HepG2 (cell line): Measurements from ENCODE around the gene MOXD1.

Experiments
- ARNT ChIP-seq: fragments of 450-650 bp; IDR thresholded peaks from 2 replicates; pipeline ENCODE4 v1.6.1; 2017
- CBFB ChIP-seq: sonication (generic); formaldehyde crosslinking; IDR thresholded peaks from 2 replicates; pipeline ENCODE4 v1.4.0; 2020; ENCODE audit warnings: missing genetic modification reagents
- EZH2 ChIP-seq: conservative IDR thresholded peaks from 2 replicates; pipeline ENCODE4 v1.6.1; 2012; ENCODE audit warnings: mild to moderate bottlenecking, low read depth, low read length, moderate library complexity
- FOXP1 ChIP-seq, 2 experiments: fragments of 450-650 bp in 1 of 2; IDR thresholded peaks; 2 replicates each; pipeline ENCODE4 v1.6.1; 2017 to 2018; ENCODE audit warnings: antibody characterized with exemption in 1 of 2
- SYNCRIP ChIP-seq: fragments of 200-400 bp; formaldehyde crosslinking; IDR thresholded peaks from 2 replicates; pipeline ENCODE4 v1.6.1; 2018; ENCODE audit warnings: mild to moderate bottlenecking, low read depth, low read length; ENCODE audit not compliant: insufficient read depth
- TF ChIP-seq, protein P1 (sequence below): sonication (generic); formaldehyde crosslinking; IDR thresholded peaks from 2 replicates; pipeline ENCODE4 v1.8.0; 2023; ENCODE audit warnings: mild to moderate bottlenecking, missing genetic modification reagents
- TF ChIP-seq, protein P2 (sequence below): sonication (generic); formaldehyde crosslinking; IDR thresholded peaks from 2 replicates; pipeline ENCODE4 v1.5.0; 2020; ENCODE audit warnings: mild to moderate bottlenecking, missing genetic modification reagents, moderate library complexity

DNA sequence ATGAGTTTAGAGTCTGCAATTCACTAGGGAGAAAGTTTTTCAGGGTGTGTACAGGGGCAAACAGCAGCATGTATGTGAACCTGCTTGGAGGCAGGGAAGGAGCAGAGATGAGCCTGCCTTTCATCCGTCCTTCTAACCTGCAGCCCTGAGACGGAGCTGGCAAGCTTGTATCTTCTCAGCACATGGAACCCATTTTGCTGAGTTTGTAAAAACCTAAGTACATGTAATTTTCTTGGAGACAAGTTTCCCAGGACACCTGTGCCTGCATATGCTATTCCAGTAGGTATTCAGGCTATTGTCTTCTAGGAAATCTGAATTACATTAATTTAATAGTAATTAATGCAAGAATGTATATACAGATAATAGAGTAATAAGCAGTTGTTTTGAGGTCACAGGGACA is 28.8 kb upstream of the MOXD1 start:
- TF ChIP-seq, protein P1, sequence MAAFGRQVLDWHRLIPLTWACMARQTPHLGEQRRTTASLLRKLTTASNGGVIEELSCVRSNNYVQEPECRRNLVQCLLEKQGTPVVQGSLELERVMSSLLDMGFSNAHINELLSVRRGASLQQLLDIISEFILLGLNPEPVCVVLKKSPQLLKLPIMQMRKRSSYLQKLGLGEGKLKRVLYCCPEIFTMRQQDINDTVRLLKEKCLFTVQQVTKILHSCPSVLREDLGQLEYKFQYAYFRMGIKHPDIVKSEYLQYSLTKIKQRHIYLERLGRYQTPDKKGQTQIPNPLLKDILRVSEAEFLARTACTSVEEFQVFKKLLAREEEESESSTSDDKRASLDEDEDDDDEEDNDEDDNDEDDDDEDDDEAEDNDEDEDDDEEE (CRISPR knock-in tag) = no peak
- TF ChIP-seq SYNCRIP (no peak), EZH2 (no peak), CBFB (no peak), FOXP1 (IDR thresholded peaks at IDR 0.05) (no peak), FOXP1 (CRISPR knock-in tag; IDR thresholded peaks at IDR 0.05) (no peak), ARNT (no peak)
- TF ChIP-seq, protein P2, sequence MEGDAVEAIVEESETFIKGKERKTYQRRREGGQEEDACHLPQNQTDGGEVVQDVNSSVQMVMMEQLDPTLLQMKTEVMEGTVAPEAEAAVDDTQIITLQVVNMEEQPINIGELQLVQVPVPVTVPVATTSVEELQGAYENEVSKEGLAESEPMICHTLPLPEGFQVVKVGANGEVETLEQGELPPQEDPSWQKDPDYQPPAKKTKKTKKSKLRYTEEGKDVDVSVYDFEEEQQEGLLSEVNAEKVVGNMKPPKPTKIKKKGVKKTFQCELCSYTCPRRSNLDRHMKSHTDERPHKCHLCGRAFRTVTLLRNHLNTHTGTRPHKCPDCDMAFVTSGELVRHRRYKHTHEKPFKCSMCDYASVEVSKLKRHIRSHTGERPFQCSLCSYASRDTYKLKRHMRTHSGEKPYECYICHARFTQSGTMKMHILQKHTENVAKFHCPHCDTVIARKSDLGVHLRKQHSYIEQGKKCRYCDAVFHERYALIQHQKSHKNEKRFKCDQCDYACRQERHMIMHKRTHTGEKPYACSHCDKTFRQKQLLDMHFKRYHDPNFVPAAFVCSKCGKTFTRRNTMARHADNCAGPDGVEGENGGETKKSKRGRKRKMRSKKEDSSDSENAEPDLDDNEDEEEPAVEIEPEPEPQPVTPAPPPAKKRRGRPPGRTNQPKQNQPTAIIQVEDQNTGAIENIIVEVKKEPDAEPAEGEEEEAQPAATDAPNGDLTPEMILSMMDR (CRISPR knock-in tag) = no peak
